Activated CD8-positive, alpha-beta T cell treated with anti-CD3 and anti-CD28 coated beads for 36 hours (primary cell): Measurements from ENCODE around the gene ADARB2. TPM values are rescaled to one million over a fixed set of nuclear protein-coding genes. Genes with fewer than 3 reads are reported as not detected.

Source experiments
- ATAC-seq: fragments of 200-7000 bp; cut with Tn5 transposase; one replicate; pipeline ENCODE4 v1.10.0; 2021; ENCODE audit warnings: mild to moderate bottlenecking, moderate library complexity
- CTCF ChIA-PET: fragments of 350-600 bp; sonication (Branson Sonifier 250); formaldehyde crosslinking; loops from one replicate; lab custom pipeline; 2021; ENCODE audit warnings: antibody characterized with exemption; lab: Charles Lee
- POLR2A ChIA-PET: fragments of 350-600 bp; sonication (Branson Sonifier 250); formaldehyde crosslinking; loops from one replicate; lab custom pipeline; 2021; ENCODE audit warnings: antibody characterized with exemption; lab: Charles Lee
- DNase-seq: peaks from one replicate; pipeline ENCODE4 v3.0.0-alpha.2; 2020
- H3K27ac Mint-ChIP-seq: one replicate; pipeline ENCODE4 v1.8.0; 2021; ENCODE audit warnings: mild to moderate bottlenecking, mixed read lengths
- H3K27me3 Mint-ChIP-seq: one replicate; pipeline ENCODE4 v1.8.0; 2021; ENCODE audit warnings: mixed read lengths
- H3K36me3 Mint-ChIP-seq: one replicate; pipeline ENCODE4 v1.8.0; 2021; ENCODE audit warnings: low read depth, mixed read lengths
- H3K4me1 Mint-ChIP-seq: one replicate; pipeline ENCODE4 v1.8.0; 2021; ENCODE audit warnings: low read depth, mixed read lengths
- H3K4me3 Mint-ChIP-seq: one replicate; pipeline ENCODE4 v1.8.0; 2021; ENCODE audit warnings: mild to moderate bottlenecking, moderate library complexity, mixed read lengths
- H3K9me3 Mint-ChIP-seq: one replicate; pipeline ENCODE4 v1.8.0; 2021; ENCODE audit warnings: mixed read lengths
- CTCF ChIP-seq: fragments of 200-600 bp; IDR thresholded peaks from one replicate; pipeline ENCODE4 v1.8.0; 2022; ENCODE audit warnings: antibody characterized with exemption, mild to moderate bottlenecking
- intact Hi-C: fragments of 100-400 bp; cut with micrococcal nuclease; formaldehyde crosslinking; loops from one replicate; pipeline ENCODE4 v1.10.0; 2022
- total RNA-seq, 2 experiments: library from RNA; stranded (reverse); gene quantifications; one replicate each; pipeline ENCODE4 v1.2.3, GENCODE V29; 2021

Gene ADARB2
- total RNA-seq, 2 experiments from 2014 or later = 1.3 to 1.6 TPM

GRCh38 chr10:1324903-1325302 is 412.4 kb downstream of the ADARB2 start:
- POLR2A ChIA-PET = no interaction called here

GRCh38 chr10:1323951-1324350 is 413.4 kb downstream of the ADARB2 start:
- peaks cover 7% of the 10 kb centered on the region for H3K27me3 Mint-ChIP-seq
- no peaks in the 10 kb centered on the region for H3K36me3 Mint-ChIP-seq
- H3K4me1 Mint-ChIP-seq = peaks cover 12% of the 10 kb centered on the region
- H3K27ac Mint-ChIP-seq = no peak overlapping the region
- peaks cover 3% of the 10 kb centered on the region for H3K9me3 Mint-ChIP-seq
- ChIA-PET POLR2A (no interaction called here), CTCF (interaction anchor here (1.7 kb wide), 1 partner anchor 96 kb away, joined by 3 read pairs; no protein-coding TSS in a partner anchor)
- DNase-seq (peak; percentile 39), ATAC-seq (peak; percentile 79)
- no peak overlapping the region for H3K4me3 Mint-ChIP-seq
- TF ChIP-seq CTCF = no peak
- intact Hi-C loops = no loop called here

More at GRCh38 chr10:1324903-1325302, 412.4 kb downstream of the ADARB2 start:
- H3K27ac Mint-ChIP-seq = no peak overlapping the region
- H3K9me3 Mint-ChIP-seq = peaks cover 3% of the 10 kb centered on the region
- TF ChIP-seq CTCF = no peak
- no peak overlapping the region for H3K4me3 Mint-ChIP-seq
- DNase-seq (no peak), ATAC-seq (no peak)
- CTCF ChIA-PET = interaction anchor here (1.7 kb wide), 1 partner anchor 95 kb away, joined by 3 read pairs; no protein-coding TSS in a partner anchor
- no peaks in the 10 kb centered on the region for H3K36me3 Mint-ChIP-seq
- intact Hi-C loops = no loop called here
- peaks cover 12% of the 10 kb centered on the region for H3K4me1 Mint-ChIP-seq
- peaks cover 7% of the 10 kb centered on the region for H3K27me3 Mint-ChIP-seq

- ATAC-seq (peak; percentile 20), DNase-seq (no peak)
- Mint-ChIP-seq H3K27me3 (peaks cover 7% of the 10 kb centered on the region), H3K36me3 (no peaks in the 10 kb centered on the region), H3K9me3 (no peaks in the 10 kb centered on the region), H3K4me3 (no peak overlapping the region), H3K27ac (no peak overlapping the region), H3K4me1 (peaks cover 3% of the 10 kb centered on the region)
- intact Hi-C loops = no loop called here
- ChIA-PET POLR2A (no interaction called here), CTCF (no interaction called here)
- no peak for TF ChIP-seq CTCF
These were observed 416.5 kb downstream of the ADARB2 start for GRCh38 chr10:1320739-1321320.

GRCh38 chr10:1316809-1317143 is 420.5 kb downstream of the ADARB2 start:
- H3K27me3 Mint-ChIP-seq = peaks cover 4% of the 10 kb centered on the region
- no peaks in the 10 kb centered on the region for H3K36me3 Mint-ChIP-seq
- ATAC-seq (no peak), DNase-seq (no peak)
- no peaks in the 10 kb centered on the region for H3K4me1 Mint-ChIP-seq
- CTCF ChIA-PET = no interaction called here
- intact Hi-C loops = no loop called here
- H3K27ac Mint-ChIP-seq = no peak overlapping the region
- H3K9me3 Mint-ChIP-seq = no peaks in the 10 kb centered on the region
- no peak for TF ChIP-seq CTCF
- POLR2A ChIA-PET = interaction anchor here (1.1 kb wide), 1 partner anchor 60 kb away, joined by 3 read pairs; no protein-coding TSS in a partner anchor
- H3K4me3 Mint-ChIP-seq = no peak overlapping the region

GRCh38 chr10:1316121-1316808 is 421.1 kb downstream of the ADARB2 start:
- Mint-ChIP-seq H3K4me1 (no peaks in the 10 kb centered on the region), H3K27me3 (peaks cover 2% of the 10 kb centered on the region), H3K4me3 (no peak overlapping the region), H3K9me3 (no peaks in the 10 kb centered on the region), H3K27ac (no peak overlapping the region), H3K36me3 (no peaks in the 10 kb centered on the region)
- ChIA-PET CTCF (no interaction called here), POLR2A (interaction anchor here (1.1 kb wide), 1 partner anchor 60 kb away, joined by 3 read pairs; no protein-coding TSS in a partner anchor)
- TF ChIP-seq CTCF = no peak
- DNase-seq (no peak), ATAC-seq (no peak)
- intact Hi-C loops = no loop called here
